HG02973 (cell line): ENCODE results near the gene ZNF438.
"Not testable (repeated sequence)": the region's sequence is repeated elsewhere in the genome, so short reads cannot be mapped to it uniquely, and the experiment has no call there.

Experiments
- ATAC-seq: cut with Tn5 transposase; IDR thresholded peaks from one replicate; pipeline ENCODE4 v1.9.1; 2021; ENCODE audit warnings: moderate library complexity; ENCODE audit not compliant: unreplicated experiment

The ZNF438 gene

GRCh38 chr10:30816159-30816819 is 215.4 kb downstream of the ZNF438 start:
- ATAC-seq: no peak

GRCh38 chr10:30813872-30814481 is 217.7 kb downstream of the ZNF438 start:
- ATAC-seq: no peak

GRCh38 chr10:30812018-30812851 is 219.4 kb downstream of the ZNF438 start:
- no peak for ATAC-seq

- no peak for ATAC-seq
These were observed 220.2 kb downstream of the ZNF438 start for GRCh38 chr10:30811276-30812017.

DNA sequence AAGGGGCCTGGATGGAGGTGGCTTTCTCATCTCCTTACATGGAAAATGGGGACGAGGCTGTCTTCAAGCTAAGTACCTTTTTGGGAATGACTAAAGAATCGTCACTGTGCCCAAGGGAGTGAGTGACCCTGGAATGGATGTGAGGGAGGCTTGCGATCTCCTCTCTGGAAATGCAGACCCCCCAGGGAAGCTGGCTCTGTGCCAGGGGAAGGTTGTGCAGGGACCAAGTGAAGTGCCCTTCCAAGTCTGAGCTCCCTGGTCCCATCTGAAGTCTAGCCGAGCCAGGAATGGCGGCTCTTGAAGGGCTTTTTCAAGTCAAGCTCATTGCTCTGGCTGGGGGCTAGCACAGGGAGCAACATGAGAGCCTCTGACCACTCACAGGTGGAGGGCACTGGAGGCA is 221.2 kb downstream of the ZNF438 start:
- no peak for ATAC-seq

- ATAC-seq: no peak
These were observed 224.8 kb downstream of the ZNF438 start for GRCh38 chr10:30806850-30807249.

- no peak for ATAC-seq
These were observed 226.6 kb downstream of the ZNF438 start for GRCh38 chr10:30805061-30805460.

DNA sequence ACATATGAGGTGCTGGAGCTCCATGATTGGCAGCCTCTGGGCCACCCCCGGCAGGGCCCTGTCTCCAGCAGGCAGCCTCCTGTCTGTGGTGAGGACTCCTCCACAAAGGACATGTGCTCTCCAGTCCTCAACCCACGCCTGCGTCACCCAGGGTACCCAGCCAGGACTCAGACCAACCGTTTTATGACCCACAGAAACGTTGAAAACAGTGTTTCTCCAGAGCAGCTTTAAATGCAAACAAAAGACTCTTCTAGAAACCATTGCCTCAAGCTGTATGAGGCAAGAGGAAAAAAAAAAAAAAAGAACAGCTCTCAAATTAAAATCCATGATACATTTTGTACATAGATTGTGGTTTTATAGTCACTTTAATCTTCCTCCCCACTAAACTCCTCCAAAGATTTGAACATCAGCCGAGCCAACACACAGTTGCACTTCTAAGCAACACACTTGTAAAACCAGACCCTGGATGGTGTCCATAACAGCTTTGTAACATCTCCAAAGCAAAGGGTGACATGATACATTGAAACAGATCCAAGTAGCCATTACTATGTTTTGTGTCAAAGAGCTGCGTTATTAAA is 227.1 kb downstream of the ZNF438 start:
- no peak for ATAC-seq

GRCh38 chr10:30803892-30804322 is 227.8 kb downstream of the ZNF438 start:
- no peak for ATAC-seq

DNA sequence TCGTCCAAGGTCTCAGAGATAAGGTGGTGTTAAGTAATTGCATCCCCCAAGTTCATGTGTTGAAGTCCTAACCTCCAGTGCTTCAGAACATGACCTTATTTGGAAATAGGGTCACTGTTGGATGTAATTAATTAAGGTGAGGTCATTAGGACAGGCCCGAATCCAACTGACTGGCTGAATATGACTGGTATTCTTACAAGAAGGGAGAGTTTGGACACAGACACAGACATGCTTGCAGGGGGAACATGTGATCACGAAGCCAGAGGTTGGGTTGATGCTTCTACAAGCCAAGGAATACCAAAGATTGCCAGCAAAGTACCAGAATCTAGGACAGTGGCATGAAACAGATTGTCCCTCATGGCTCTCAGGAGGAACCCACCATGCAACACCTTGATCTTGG is 228.6 kb downstream of the ZNF438 start:
- no peak for ATAC-seq

GRCh38 chr10:30800368-30800767 is 231.3 kb downstream of the ZNF438 start:
- ATAC-seq: no peak

GRCh38 chr10:30798646-30799185 is 232.9 kb downstream of the ZNF438 start:
- no peak for ATAC-seq

DNA sequence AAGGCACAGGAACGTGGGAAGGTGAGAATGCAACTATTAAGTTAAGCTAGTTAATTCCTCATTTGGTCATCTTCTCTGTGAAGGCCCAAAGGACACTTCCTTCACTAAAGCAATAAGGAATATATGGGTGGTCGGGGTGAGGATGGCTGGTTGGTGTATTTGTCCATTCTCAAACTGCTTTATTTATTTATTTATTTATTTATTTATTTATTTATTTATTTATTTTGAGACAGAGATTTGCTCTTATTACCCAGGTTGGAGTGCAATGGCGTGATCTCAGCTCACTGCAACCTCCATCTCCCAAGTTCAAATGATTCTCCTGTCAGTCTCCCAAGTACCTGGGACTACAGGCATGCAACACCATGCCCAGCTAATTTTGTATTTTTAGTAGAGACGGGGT is 236.6 kb downstream of the ZNF438 start:
- ATAC-seq: not testable (repeated sequence)
